ENCODE results near the gene GREB1L. TPM values are rescaled to one million over a fixed set of nuclear protein-coding genes. Genes with fewer than 3 reads are reported as not detected.

Gene GREB1L
- total RNA-seq, 1 donor from 2014 or later = 12.3 TPM

DNA sequence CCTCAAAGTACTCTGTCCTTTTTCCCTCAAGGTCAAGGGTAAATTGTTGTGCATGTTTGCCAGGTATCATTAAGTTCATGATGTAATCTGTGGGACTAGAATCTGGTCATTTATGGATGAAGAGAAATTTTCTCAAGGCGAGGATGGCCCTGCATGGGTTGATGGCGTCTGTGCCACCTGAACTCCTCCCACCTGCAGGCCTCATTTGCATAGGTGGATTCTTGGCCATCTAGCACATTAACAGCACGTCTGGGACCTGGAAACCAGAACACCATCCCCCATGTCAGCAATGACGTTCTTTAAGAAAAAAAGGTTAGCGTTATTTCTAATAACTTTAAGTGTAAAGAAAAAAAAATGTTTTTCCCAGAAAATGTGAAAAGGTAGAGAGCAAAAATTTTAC lies 212.7 kb downstream of the GREB1L start:
- Histone ChIP-seq H3K27ac (replicated peaks) (no peak overlapping the region), H3K36me3 (no peaks in the 10 kb centered on the region), H3K27me3 (ENCODE audit: low read depth) (no peaks in the 10 kb centered on the region), H3K9me3 (replicated peaks) (no peaks in the 10 kb centered on the region), H3K4me3 (no peak overlapping the region), H3K4me1 (peaks cover 61% of the 10 kb centered on the region)
- intact Hi-C loops (cut with micrococcal nuclease) = no loop called here
- no peak for DNase-seq
- no peak for TF ChIP-seq CTCF (IDR thresholded peaks at IDR 0.05; ENCODE audit: borderline replicate concordance)

- no peaks in the 10 kb centered on the region for H3K36me3 ChIP-seq
- H3K27me3 ChIP-seq (ENCODE audit: low read depth) = no peaks in the 10 kb centered on the region
- peaks cover 56% of the 10 kb centered on the region for H3K4me1 ChIP-seq
- peak overlapping the region; percentile 89 for H3K27ac ChIP-seq (replicated peaks)
- no peaks in the 10 kb centered on the region for H3K9me3 ChIP-seq (replicated peaks)
- no peak for TF ChIP-seq CTCF (IDR thresholded peaks at IDR 0.05; ENCODE audit: borderline replicate concordance)
- intact Hi-C loops (cut with micrococcal nuclease) = no loop called here
- no peak overlapping the region for H3K4me3 ChIP-seq
- DNase-seq = no peak
Observed at GRCh38 chr18:21456428-21457178, 214.6 kb downstream of the GREB1L start.

- Histone ChIP-seq H3K4me3 (no peak overlapping the region), H3K9me3 (replicated peaks) (no peaks in the 10 kb centered on the region), H3K27ac (replicated peaks) (peak overlapping the region; percentile 89), H3K4me1 (peaks cover 58% of the 10 kb centered on the region), H3K27me3 (ENCODE audit: low read depth) (no peaks in the 10 kb centered on the region), H3K36me3 (no peaks in the 10 kb centered on the region)
- intact Hi-C loops (cut with micrococcal nuclease) = no loop called here
- no peak for TF ChIP-seq CTCF (IDR thresholded peaks at IDR 0.05; ENCODE audit: borderline replicate concordance)
- no peak for DNase-seq
Observed at GRCh38 chr18:21457179-21457535, 215.1 kb downstream of the GREB1L start.

DNA sequence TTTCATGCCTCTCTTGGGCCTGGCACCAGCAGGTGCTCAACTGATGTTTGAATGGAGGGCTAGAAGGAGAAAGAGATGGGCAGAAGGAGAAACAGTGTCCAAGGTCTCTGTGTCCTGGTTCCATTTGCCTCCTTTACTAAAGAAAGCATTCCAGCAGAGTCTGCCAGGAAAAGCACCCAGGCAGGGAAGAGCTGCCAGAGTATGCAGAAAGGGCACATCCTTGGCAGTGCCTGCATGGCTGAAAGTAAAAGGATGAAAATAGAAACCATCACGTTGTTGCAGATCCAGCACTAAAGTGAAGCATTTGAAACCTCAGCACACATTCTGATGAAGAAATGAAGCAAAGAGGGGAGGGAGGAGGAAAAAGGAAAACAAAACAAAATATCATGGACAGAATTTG lies 216.3 kb downstream of the GREB1L start:
- Histone ChIP-seq H3K4me3 (peak overlapping the region; percentile 32), H3K36me3 (no peaks in the 10 kb centered on the region), H3K9me3 (replicated peaks) (no peaks in the 10 kb centered on the region), H3K27me3 (ENCODE audit: low read depth) (no peaks in the 10 kb centered on the region), H3K4me1 (peaks cover 47% of the 10 kb centered on the region), H3K27ac (replicated peaks) (peak overlapping the region; percentile 89)
- peak; percentile 40 for DNase-seq
- no peak for TF ChIP-seq CTCF (IDR thresholded peaks at IDR 0.05; ENCODE audit: borderline replicate concordance)
- intact Hi-C loops (cut with micrococcal nuclease) = no loop called here

- intact Hi-C loops (cut with micrococcal nuclease) = no loop called here
- TF ChIP-seq CTCF (IDR thresholded peaks at IDR 0.05; ENCODE audit: borderline replicate concordance) = no peak
Observed at GRCh38 chr18:21458788-21459187, 216.8 kb downstream of the GREB1L start.

More at GRCh38 chr18:21458788-21459187, 216.8 kb downstream of the GREB1L start:
- no peaks in the 10 kb centered on the region for H3K27me3 ChIP-seq (ENCODE audit: low read depth)
- no peaks in the 10 kb centered on the region for H3K36me3 ChIP-seq
- no peak for DNase-seq
- peaks cover 42% of the 10 kb centered on the region for H3K4me1 ChIP-seq
- H3K4me3 ChIP-seq = peak overlapping the region; percentile 32
- peak overlapping the region; percentile 89 for H3K27ac ChIP-seq (replicated peaks)
- no peaks in the 10 kb centered on the region for H3K9me3 ChIP-seq (replicated peaks)

All from left ventricle myocardium inferior (tissue), 1 donor.